Upper lobe of right lung (tissue), 1 donor: Measurements from ENCODE around the gene PSRC1. TPM values are rescaled to one million over a fixed set of nuclear protein-coding genes. Genes with fewer than 3 reads are reported as not detected.
A peak's percentile ranks its signal among the peaks of the same experiment; 100 is the strongest.

Experiments used
- ATAC-seq: fragments of 200-7000 bp; cut with Tn5 transposase; one replicate; pipeline ENCODE4 v1.9.1; 2020; ENCODE audit warnings: mild to moderate bottlenecking, moderate library complexity
- DNase-seq: peaks from one replicate; pipeline ENCODE4 v3.0.0-alpha.2; 2020
- H3K27ac ChIP-seq: fragments of 200-600 bp; one replicate; pipeline ENCODE4 v1.8.0; 2022
- H3K27me3 ChIP-seq: fragments of 200-600 bp; one replicate; pipeline ENCODE4 v1.8.0; 2022; ENCODE audit warnings: mild to moderate bottlenecking
- H3K36me3 ChIP-seq: fragments of 200-600 bp; one replicate; pipeline ENCODE4 v1.8.0; 2022
- H3K4me1 ChIP-seq: fragments of 200-600 bp; one replicate; pipeline ENCODE4 v1.8.0; 2022
- H3K4me3 ChIP-seq: fragments of 200-600 bp; one replicate; pipeline ENCODE4 v1.8.0; 2022; ENCODE audit warnings: mild to moderate bottlenecking
- H3K9me3 ChIP-seq: fragments of 200-600 bp; one replicate; pipeline ENCODE4 v1.8.0; 2022
- intact Hi-C: fragments of 100-400 bp; cut with DNase I; formaldehyde crosslinking; loops from one replicate; pipeline ENCODE4 v1.11.0; 2022
- total RNA-seq: library from RNA; stranded (reverse); fragmentation: NEBNext Ultra II Directional; extraction: Animal tissue kit (Norgen Biotek cat#: 25700); gene quantifications from one replicate; pipeline ENCODE4 v1.2.1, GENCODE V29; 2021
- TF ChIP-seq, protein P1 (sequence below): fragments of 200-600 bp; IDR thresholded peaks from one replicate; pipeline ENCODE4 v1.8.0; 2022; ENCODE audit warnings: antibody characterized with exemption
- donor health status: DM: no; HTN: yes; CAD: no; lungs with severe emphysema.

The PSRC1 gene
- total RNA-seq, 1 donor from 2014 or later: 2.9 TPM

GRCh38 chr1:109316506-109316905, 33.6 kb upstream of the PSRC1 start:
- TF ChIP-seq, protein P1, sequence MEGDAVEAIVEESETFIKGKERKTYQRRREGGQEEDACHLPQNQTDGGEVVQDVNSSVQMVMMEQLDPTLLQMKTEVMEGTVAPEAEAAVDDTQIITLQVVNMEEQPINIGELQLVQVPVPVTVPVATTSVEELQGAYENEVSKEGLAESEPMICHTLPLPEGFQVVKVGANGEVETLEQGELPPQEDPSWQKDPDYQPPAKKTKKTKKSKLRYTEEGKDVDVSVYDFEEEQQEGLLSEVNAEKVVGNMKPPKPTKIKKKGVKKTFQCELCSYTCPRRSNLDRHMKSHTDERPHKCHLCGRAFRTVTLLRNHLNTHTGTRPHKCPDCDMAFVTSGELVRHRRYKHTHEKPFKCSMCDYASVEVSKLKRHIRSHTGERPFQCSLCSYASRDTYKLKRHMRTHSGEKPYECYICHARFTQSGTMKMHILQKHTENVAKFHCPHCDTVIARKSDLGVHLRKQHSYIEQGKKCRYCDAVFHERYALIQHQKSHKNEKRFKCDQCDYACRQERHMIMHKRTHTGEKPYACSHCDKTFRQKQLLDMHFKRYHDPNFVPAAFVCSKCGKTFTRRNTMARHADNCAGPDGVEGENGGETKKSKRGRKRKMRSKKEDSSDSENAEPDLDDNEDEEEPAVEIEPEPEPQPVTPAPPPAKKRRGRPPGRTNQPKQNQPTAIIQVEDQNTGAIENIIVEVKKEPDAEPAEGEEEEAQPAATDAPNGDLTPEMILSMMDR: no peak
- peaks cover 5% of the 10 kb centered on the region for H3K4me1 ChIP-seq
- H3K27ac ChIP-seq: no peak overlapping the region
- intact Hi-C loops: no loop called here
- H3K27me3 ChIP-seq: no peaks in the 10 kb centered on the region
- H3K9me3 ChIP-seq: no peaks in the 10 kb centered on the region
- no peak overlapping the region for H3K4me3 ChIP-seq
- no peak for ATAC-seq
- H3K36me3 ChIP-seq: peaks cover 89% of the 10 kb centered on the region
- no peak for DNase-seq

DNA sequence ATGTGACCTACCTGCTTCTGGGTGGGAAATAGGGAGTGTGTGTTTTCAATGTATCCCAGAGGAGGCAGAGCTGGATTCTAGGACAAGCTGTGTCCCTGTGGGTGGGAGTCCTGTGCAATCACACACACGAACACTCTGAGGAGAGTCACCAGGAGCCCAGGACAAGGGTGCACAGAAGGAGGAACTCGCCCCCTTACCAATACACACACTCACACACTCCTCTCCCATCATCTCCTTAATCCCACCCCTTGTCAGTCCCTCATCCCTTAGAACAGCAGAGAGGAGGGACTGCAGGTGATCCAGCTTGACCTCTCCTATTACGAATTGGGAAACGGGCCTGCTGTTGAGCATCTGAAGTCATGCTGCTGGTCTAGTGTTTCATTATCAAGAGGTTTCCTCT, 32.3 kb upstream of the PSRC1 start:
- Histone ChIP-seq H3K9me3 (no peaks in the 10 kb centered on the region), H3K4me3 (no peak overlapping the region), H3K27me3 (no peaks in the 10 kb centered on the region), H3K27ac (no peak overlapping the region), H3K36me3 (peaks cover 81% of the 10 kb centered on the region), H3K4me1 (peaks cover 5% of the 10 kb centered on the region)
- TF ChIP-seq, protein P1: no peak
- intact Hi-C loops: no loop called here
- ATAC-seq: no peak
- no peak for DNase-seq

- no peak for ATAC-seq
- peaks cover 5% of the 10 kb centered on the region for H3K4me1 ChIP-seq
- TF ChIP-seq, protein P1: no peak
- H3K27me3 ChIP-seq: no peaks in the 10 kb centered on the region
- no peak for DNase-seq
- no peak overlapping the region for H3K4me3 ChIP-seq
- no peak overlapping the region for H3K27ac ChIP-seq
- intact Hi-C loops: no loop called here
- no peaks in the 10 kb centered on the region for H3K9me3 ChIP-seq
- peaks cover 76% of the 10 kb centered on the region for H3K36me3 ChIP-seq
Observed at GRCh38 chr1:109314795-109315194, 31.9 kb upstream of the PSRC1 start.

- peaks cover 7% of the 10 kb centered on the region for H3K4me1 ChIP-seq
- intact Hi-C loops: no loop called here
- ATAC-seq (peak; percentile 62), DNase-seq (no peak)
- H3K27me3 ChIP-seq: no peaks in the 10 kb centered on the region
- H3K36me3 ChIP-seq: peaks cover 63% of the 10 kb centered on the region
- no peak overlapping the region for H3K27ac ChIP-seq
- TF ChIP-seq, protein P1: no peak
- H3K4me3 ChIP-seq: no peak overlapping the region
- no peaks in the 10 kb centered on the region for H3K9me3 ChIP-seq
Observed at GRCh38 chr1:109312978-109313775, 30.2 kb upstream of the PSRC1 start.

GRCh38 chr1:109312246-109312645, 29.3 kb upstream of the PSRC1 start:
- ATAC-seq (no peak), DNase-seq (no peak)
- Histone ChIP-seq H3K36me3 (peaks cover 53% of the 10 kb centered on the region), H3K9me3 (no peaks in the 10 kb centered on the region), H3K27ac (no peak overlapping the region), H3K4me3 (no peak overlapping the region), H3K4me1 (peaks cover 16% of the 10 kb centered on the region), H3K27me3 (no peaks in the 10 kb centered on the region)
- intact Hi-C loops: no loop called here
- TF ChIP-seq, protein P1: no peak
